HG03469 (cell line): ENCODE data around the gene GOLGA8M.
"Not testable (repeated sequence)": the region's sequence is repeated elsewhere in the genome, so short reads cannot be mapped to it uniquely, and the experiment has no call there.

Source experiments
- ATAC-seq: cut with Tn5 transposase; IDR thresholded peaks from one replicate; pipeline ENCODE4 v1.9.1; 2021; ENCODE audit warnings: mild to moderate bottlenecking, moderate library complexity, moderate number of reproducible peaks; ENCODE audit not compliant: unreplicated experiment

GOLGA8M gene

GRCh38 chr15:28664575-28664974 lies 47.6 kb downstream of the GOLGA8M start:
- not testable (repeated sequence) for ATAC-seq

DNA sequence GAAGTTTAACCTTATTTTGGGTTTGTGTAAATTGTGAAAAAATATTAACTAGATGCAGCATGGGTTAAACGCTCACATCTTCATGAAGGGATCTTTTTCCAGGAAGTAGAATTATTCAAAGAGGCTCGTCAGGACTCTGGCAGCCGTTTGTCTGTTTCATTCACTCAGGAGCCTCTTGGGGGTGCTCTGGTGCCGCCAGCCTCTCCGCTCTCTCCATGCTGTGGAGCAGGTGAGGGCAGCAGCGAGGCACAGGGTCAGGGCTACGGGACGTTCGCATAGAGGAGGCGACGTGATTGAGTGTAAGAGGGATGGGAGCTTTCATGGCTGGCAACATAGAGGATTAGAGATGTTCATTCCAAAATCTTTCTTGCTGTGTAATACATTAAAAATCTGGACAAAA lies 48.5 kb downstream of the GOLGA8M start:
- not testable (repeated sequence) for ATAC-seq

- not testable (repeated sequence) for ATAC-seq
Measured at GRCh38 chr15:28660750-28661149, 51.5 kb downstream of the GOLGA8M start.

DNA sequence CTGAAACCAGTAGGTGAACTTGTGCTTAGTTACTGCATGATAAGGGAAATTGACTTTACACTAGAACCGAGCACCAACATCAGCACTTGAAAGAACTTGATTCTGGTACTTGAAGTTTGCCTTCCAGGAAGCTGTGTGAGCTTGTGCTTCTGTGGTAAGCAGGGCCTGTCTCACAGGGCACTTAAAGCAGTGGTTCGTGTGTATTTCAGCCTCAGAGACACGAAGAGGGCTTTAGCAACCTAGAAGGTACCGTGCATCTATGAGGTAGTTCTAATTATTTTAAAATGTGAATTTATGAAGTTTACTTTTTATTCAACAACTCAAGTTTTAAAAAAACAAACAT lies 56.2 kb downstream of the GOLGA8M start:
- not testable (repeated sequence) for ATAC-seq

- not testable (repeated sequence) for ATAC-seq
Measured at GRCh38 chr15:28655329-28656017, 56.7 kb downstream of the GOLGA8M start.

DNA sequence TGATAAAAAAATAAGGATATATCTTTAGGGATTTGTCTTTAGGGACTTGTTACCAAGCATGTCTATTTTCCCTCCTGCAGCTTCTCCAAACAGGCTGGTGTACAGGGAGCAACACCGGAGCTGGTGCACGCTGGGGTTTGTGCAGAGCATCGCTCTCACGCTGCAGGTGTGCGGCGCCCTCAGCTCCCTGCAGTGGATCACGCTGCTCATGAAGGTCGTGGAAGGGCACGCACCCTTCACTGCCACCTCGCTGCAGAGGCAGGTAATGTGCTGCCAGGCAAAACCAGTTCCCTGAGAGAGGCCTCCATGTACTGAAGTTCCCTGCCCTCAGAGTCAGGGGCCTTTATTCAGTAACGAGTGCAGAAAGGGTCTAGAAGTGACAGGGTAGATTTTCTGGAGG lies 58.0 kb downstream of the GOLGA8M start:
- not testable (repeated sequence) for ATAC-seq

- ATAC-seq = not testable (repeated sequence)
Measured at GRCh38 chr15:28652538-28652937, 59.7 kb downstream of the GOLGA8M start.
